HG03575 (cell line): ENCODE measurements around the gene RAB12.

Experiments
- ATAC-seq: cut with Tn5 transposase; IDR thresholded peaks from one replicate; pipeline ENCODE4 v1.9.1; 2021; ENCODE audit not compliant: unreplicated experiment, insufficient number of reproducible peaks, low FRiP score; ENCODE audit errors: extremely low read depth

Gene RAB12

DNA sequence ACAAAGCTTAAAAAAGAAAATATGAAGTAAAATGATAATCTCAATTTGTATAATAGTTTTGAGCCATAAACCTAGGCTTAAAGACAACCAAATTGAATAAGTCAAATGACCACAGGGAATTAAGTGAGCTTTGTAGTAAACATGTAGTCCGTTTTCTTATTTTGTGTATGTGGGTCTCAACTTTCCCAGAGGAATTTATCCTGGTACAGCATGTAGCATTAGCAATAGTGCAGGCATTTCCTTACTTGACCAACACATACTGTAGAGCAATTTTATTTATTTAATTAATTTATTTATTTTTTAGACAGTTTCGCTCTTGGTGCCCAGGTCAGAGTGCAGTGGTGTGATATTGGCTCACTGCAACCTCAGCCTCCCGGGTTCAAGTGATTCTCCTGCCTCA is 58.6 kb downstream of the RAB12 start:
- ATAC-seq = no peak

DNA sequence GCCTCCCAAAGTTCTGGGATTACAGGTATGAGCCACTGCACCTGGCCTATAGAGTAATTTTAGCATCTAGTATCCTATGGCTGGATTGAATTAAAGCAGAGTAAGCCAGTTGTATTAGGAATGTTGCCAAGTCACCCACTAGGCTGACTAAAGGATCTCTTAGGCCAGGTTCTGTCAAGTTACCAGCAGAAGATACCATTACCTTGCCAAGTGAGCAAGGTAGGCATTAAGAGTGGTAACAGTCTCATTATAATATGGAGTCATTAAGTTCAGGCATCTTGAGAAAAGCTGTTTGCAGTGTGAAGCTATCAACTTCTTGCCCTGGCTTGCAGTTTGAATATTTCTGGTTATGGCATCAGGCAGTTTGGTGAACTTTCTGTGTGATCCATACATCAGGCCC is 59.1 kb downstream of the RAB12 start:
- no peak for ATAC-seq

- ATAC-seq = no peak
Measured at GRCh38 chr18:8669571-8669970, 60.3 kb downstream of the RAB12 start.

DNA sequence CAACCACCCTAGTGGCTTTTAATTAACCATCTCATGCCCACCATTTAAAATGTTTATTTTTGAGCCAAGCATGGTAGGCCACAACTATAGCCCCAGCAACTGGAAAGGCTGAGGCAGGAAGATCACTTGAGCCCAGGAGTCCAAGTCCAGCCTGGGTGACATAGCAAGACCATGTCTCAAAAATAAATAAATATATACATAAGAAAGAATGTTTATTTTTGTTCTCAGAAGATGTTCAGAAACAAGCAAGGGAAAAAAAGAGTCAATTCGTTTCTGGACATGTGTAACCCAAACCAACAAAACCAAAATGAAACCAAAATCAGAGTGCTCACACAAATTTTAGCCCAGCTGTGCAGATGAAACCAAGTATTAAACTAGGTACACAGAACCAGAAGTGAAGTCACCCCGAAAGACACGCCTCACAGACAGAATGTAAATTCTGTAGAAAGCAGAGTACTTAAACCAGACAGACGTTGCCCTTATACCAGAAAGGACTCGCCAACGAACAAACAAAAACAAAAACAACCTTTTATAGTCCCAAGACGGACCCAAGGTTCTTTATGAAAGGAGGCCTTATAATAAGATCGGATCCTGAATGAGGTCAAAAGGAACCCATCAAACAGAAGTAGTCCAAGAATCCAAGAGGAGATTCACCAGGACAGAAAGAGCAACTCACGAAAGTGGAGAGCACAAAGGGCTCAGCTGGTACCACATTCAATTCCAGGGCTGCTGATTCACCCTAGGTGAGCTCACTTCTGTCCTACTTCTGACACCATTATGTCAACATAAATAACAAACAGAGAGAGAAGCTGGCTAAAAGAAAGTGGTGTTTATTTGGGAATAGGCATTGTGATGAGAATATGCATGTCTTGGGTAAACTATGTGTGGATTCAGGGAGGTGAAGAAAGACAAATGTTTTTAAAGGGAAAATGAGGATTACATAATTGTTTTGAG is 64.3 kb downstream of the RAB12 start:
- ATAC-seq = no peak

GRCh38 chr18:8675057-8675456 is 65.8 kb downstream of the RAB12 start:
- ATAC-seq = no peak

DNA sequence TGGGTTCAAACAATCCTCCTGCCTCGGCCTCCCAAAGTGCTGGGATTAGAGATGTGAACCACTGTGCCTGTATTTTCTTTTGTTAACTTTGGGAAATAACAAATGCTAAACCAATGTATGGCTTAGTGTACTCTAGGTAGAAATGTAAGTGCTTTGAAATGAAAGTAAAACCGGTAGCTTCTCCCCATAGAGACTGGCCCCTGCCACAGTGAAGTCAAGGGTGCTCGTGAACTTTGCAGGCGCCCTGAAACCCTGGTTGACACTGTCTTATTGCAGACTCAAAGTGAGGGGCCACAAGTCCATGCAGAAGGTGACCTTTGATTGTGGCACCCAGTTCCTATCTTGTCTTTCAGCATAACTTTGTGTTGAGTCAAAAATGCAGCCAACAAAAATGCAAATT is 72.0 kb downstream of the RAB12 start:
- ATAC-seq = no peak

- no peak for ATAC-seq
Measured at GRCh38 chr18:8684577-8684976, 75.3 kb downstream of the RAB12 start.

- no peak for ATAC-seq
Measured at GRCh38 chr18:8685141-8685913, 76.1 kb downstream of the RAB12 start.

DNA sequence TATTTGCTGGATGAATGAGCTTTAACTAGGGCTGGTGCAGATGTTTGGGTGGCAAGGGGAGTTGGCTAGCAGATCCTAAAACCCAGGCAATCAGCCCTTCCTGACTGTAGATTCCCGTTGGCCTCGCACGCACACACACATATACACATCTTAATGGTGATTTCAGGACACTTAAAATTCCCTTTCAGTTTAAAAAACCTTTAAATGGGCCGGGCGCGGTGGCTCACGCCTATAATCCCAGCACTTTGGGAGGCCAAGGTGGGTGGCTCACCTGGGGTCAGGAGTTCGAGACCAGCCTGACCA is 76.6 kb downstream of the RAB12 start:
- ATAC-seq = no peak

DNA sequence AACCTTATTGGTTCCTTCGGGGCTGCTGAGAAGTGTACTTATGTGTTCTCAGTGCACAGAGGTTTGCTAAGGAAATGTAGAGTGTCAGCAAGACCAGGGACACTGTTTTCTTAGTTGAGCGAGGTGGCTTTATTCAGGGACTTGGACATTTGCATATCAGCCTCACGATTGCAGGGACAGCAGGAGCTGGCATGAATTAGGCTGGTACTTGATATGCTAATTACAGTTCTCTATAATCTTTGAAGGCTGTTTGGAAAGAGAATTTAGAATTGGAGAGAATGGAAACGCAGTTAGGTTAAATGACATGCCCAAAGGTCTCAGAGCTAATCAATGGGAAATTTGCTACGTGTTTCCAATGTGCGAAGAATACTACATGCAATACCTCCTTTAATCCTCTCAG is 77.4 kb downstream of the RAB12 start:
- no peak for ATAC-seq

- no peak for ATAC-seq
Measured at GRCh38 chr18:8688216-8688800, 79.1 kb downstream of the RAB12 start.

DNA sequence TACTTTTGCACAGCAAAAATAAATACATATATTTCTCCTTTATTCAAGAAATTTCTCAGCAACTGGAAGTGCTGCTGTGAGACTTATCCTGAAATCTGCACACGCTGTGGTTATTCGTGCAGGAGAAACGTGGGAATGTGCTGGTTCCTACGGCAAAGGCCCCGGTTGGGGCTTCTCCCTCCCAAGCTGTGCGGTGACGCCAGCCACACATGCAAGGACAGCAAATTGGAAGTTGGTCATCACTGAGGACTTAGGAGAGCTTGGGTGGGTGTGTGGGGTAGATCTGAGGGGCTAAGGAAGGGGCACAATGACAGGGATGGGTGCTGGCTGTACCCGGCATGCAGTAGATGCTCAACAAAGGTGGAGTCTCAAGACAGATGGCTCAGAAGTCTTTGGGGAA is 79.6 kb downstream of the RAB12 start:
- ATAC-seq = no peak
